GM15510 (cell line): Measurements from ENCODE around the gene SULT6B1.
A peak's percentile ranks its signal among the peaks of the same experiment; 100 is the strongest.

Experiments used
- POLR2A ChIP-seq: IDR thresholded peaks from 3 replicates; pipeline ENCODE4 v1.6.1; 2011; ENCODE audit warnings: borderline replicate concordance; ENCODE audit not compliant: insufficient read length; ENCODE audit errors: extremely low read depth

The SULT6B1 gene

DNA sequence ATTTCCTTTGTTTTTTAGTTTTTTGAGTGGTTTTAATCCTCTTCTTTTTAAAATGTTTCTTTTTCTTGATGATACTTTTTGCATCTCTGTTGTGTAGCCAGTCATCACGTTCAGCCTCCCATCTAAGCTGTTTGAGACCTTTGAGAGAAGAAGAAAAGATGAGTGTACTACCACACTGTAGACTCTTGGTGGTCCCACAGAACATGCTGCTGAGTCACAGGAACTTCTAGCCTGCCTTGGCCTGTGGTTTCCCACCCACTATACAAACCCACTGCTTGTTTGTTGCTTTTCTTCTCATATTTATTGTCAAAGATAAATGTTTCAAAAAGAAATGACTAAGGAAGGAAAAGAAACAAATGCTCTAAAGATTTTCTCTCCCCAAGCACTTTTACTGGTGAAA, 13.3 kb upstream of the SULT6B1 start:
- no peak for TF ChIP-seq POLR2A

DNA sequence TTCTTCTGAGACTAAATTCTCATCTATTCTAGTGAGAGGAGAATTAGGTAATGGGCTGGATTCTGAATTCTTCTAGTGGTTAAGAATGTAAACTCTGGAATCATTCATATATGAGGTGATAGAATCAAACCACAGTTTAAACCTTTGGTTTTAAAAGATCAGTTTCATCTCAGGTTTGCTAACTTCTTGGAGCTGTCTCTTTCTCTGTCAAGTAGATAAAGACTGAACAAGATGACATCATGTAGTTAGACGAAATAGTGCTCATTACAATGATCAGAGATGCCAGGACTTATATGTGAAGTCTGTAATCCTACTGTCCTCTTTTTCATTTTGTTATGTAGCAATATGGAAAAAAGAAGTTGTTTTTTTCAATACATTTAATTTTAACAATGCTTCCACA, 12.7 kb upstream of the SULT6B1 start:
- no peak for TF ChIP-seq POLR2A

DNA sequence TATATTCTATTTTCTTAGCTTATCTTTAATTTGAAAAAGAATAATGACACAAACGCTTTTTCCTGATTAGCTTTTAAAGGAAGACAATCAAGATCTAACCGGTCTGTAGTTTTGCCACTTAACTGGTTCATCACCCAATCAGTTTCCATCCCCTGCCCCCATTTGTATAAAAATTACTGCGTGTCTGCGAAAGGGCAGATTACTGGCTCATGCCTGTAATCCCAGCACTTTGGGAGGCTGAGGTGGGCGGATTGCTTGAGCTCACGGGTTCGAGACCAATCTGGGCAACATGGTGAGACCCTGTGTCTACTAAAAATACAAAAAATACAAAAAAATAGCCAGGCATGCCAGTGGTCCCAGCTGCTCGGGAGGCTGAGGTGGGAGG, 10.2 kb upstream of the SULT6B1 start:
- no peak for TF ChIP-seq POLR2A

DNA sequence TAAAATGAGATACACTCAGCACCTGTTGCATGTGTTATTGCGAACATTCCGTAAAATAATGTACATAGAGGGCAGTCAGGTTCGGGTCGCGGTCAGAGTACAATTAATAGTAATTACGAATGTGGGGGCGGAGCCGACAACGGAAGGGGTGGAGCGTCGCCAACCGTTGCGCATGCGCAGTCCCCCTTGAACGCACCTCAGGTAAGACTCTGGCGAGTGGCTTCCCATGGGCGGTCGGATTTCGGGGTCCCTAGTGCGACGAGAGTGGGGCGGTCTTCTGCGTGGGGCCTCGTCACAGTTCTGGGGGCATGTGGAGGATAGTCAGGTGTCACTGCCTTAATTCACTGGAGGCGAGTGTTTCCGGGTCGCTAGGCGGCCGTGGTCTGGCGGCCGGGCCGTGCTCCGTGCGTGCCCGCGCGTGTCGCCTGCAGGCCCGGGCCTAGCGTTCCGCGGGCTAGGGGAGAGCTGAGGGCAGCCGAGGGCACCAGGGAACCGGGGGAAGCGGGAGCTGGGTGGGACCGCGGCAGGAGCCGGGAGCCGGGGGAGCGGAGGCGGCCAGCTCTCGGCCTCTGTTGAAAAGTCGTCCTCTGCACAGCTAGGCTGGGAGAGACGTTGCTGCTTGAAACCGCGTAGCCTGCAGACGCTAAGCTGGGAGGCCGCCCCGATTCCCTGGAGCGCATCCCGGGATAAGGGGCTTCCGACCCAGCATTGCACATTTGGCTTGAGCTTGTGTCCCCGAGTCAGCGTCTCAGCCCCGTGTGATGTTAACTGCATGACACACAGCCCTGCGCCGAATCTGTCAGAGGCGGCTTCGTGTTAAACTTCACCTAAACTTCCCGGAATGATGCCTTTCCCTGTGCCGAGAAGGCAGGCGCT, 8.1 kb upstream of the SULT6B1 start, which contains the start of gene CEBPZOS:
Gene CEBPZOS (plus strand): TSS at position 177 of the 876 bp plus-strand sequence. CDS start 3,209 bp downstream, outside the sequence.
- TF ChIP-seq POLR2A = peak; percentile 85

DNA sequence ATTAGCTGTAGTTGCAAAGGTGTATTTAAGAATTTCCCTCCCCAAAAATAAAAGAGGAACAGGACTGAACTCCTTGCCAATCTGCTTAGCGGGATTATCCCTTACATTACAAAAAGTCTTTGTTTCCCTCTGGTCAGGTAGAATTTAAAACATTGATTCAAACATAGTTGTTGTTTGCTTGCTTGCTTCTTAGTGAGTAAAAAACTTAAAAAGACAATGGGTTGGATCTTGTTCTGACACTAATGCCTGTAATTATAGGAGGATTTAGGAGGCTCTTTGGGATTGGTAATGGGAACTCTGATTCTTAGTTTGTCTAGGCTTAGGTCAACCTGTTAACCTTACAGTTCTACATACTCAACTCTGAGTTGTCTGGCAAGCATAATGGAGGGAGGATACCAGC, 4.1 kb upstream of the SULT6B1 start:
- no peak for TF ChIP-seq POLR2A

DNA sequence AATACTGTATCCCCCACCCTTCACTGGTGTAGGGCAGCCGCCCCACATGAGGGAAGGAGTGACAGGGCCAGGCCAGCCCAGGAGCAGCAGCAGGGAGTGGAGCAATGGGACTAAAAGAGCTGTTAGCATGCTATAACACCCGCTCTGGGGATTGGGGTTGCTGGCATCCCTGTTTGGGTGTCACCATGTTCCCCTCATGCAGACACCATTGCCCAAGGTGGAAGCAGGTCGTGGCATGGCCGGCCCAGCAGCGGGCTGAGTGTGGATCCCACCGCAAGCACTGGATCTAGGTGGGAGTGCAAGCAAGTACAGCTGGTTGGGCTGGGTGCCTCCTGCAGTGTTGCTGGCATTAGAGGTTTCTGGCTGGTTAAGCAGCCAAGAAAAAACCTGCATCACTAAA, 3.3 kb upstream of the SULT6B1 start:
- no peak for TF ChIP-seq POLR2A

DNA sequence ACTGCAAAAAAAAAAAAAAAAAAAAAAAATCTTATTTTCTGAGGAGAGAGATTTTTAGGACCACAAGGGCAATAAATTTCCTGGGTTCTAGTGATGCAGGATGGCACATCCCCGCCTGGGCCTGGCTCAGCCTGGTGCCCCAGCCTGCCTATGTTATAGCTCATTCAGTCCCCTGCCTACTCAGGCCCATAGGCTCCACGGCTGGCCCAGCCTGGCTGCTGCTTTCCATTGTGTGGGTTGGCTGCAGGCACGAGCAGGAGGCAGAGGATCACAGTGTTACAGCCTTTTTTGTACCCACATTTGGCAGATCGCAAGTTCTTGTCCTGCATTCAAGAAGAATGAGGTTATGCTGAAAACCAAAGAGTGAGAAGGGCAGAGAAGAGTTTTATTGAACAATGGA, 2.8 kb upstream of the SULT6B1 start:
- no peak for TF ChIP-seq POLR2A

DNA sequence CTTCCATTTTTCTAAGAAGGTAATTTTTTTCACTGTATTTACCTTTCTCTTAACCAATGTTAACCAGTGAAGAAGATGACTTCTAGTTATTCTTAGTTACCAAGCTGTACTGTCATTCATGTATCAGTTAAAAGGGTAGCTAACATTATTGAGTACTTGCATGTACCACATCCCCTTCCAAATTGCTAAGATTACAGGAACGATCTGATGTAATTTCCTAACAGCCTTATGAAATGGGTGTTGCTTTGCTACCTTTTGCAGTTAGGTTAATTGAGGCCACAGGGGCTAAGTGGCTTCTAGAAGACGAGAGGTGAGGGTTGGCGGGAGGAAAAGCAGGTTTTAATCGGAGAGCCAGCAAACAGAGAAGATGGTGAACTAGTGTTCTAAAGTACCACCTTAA, 1.8 kb upstream of the SULT6B1 start:
- TF ChIP-seq POLR2A = no peak

DNA sequence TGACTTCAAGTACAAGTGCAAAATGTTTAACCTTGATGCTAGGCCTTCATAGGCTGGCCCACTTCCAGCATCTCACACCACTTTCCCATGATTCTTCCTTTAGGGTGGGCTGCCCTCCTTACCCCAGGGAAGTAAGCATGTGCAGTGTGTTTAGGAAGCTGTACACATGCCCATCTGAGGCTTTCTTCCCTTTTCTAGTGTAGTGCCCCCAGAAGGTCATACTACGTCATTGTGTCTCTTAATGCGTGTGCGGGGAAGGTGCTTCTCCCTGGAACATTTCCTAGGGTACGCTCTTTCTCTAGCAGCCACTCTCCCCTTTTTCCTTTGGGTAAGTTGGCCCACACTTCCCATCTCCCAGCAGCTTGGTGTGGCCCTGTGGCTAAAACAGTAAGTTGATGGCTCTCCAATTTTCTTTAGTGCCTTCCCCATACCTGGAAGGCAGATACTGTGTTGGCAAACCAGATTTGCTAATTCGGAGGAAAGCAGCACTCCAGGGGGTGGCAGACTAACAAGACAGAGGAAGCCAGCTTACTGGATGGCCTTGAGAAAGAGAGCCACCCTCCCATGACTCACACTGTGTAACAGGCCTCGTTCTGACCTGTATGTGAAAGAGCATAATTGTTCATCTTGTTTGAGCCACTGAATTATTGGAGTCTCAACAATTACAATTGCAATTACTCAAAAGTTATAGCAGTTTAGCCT, 1.1 kb upstream of the SULT6B1 start:
- no peak for TF ChIP-seq POLR2A

DNA sequence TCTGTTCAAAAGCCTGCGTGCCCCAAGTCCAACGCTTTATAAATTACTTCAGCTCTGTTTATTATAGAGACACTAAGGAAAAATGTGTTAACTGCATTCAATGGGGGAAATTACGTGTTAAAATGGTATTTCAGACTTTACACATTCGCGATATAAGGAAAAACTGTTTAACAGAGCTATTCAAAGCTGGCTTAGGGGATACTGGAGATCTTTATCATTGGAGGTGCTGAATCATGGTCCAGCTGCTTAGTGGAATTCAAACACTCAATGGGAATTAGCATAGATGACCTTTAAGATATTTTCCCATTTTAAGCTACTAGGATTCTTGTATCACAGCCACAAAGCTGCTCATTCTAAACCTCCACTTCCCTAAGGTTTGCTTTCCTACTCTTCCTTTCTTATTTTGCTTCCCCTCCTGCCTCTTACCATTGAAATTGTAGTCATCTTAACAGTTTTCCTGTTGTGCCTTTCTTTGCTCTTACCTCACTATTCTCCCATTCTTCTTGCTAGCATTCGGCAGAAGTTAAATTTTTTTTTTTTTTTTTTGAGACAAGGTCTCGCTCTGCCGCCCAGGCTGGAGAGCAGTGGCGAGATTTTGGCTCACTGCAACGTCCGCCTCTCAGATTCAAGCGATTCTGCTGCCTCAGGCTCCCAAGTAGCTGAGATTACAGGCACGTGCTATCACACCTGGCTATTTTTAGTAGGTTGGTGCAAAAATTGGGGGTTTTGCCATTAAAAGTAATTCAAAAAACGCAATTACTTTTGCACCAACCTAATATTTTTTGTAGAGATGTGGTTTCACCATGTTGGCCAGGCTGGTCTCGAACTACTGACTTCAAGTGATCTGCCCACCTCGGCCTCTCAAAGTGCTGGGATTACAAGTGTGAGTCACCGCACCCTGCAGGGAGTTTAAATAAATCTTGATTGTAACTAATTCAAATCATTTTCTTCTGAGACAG, 6.5 kb downstream of the SULT6B1 start:
- no peak for TF ChIP-seq POLR2A

DNA sequence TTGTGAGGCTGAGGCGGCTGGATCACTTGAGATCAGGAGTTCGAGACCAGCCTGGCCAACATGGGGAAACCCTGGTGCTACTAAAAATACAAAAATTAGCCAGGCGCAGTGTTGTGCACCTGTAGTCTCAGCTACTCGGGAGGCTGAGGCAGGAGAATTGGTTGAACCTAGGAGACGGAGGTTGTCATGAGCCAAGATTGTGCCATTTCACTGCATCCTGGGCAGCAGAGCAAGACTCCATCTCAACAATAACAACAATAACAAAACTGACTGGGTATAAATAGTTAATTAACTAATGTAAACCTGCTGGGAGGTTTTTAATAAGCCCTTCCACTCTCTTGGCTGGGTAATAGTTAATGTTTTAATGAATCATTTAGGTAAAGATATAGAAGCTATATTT, 7.8 kb downstream of the SULT6B1 start:
- TF ChIP-seq POLR2A = no peak

DNA sequence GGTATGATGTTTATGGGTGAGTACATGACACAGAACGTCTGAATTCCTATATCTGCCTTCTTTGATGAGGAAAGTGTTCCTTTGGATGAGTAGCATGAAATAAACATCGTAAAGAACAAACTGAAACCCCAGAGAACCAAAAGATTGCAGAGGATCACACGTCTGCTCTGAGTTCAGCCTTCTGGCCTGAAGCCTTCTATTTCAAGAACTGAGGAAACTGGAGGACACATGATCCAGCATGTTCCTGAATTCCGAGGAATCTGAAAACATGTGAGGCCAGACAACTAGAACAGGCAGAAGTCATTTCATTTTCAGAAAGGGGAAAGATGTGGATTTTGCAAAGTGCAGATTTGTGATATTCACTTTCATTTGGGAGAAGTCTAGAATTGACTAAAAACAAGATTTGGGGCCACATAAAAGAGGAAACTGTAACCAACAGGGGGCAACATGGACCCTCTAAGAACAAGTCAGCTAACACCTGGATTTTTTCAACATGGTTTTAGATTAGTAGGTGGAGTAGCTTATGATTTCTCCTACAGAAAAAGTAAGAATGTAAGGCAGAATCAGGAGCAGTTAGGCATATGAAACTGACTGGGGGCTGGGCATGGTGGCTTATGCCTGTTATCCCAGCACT, 8.3 kb downstream of the SULT6B1 start:
- TF ChIP-seq POLR2A = no peak

DNA sequence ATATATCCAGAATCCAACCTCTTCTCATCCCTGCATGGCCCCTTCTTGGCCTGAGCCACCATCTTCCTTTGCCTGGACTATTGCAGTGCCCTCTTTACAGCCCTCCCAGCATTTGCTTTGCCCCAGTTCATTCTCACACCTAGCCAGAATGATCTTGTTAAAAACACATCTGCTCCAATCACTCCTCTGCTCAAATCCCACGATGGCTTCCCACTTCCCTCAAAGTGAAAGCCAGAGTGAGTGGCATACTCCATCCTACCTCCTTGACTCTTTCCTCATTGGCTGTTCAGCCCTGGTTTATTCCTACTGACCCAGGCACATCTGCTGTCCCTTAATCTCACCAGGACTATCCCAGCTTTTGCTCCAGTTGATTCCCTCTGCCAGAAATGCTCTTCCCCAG, 14.7 kb downstream of the SULT6B1 start:
- TF ChIP-seq POLR2A = no peak

DNA sequence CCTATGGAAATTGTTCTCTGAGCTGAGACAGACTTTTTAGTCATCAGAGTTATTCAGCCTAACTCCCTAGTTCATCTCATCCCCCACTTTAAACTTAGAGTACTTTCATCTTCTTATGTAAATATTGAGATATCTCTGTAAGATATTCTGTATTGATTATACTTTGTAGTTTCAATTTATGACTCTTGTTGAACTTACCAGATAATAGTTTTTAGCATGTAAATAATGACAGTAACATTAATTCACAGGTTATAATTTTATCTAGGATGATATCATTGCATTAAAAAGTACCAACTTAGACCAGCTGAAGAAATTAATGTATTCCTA, 16.9 kb downstream of the SULT6B1 start:
- TF ChIP-seq POLR2A = no peak

DNA sequence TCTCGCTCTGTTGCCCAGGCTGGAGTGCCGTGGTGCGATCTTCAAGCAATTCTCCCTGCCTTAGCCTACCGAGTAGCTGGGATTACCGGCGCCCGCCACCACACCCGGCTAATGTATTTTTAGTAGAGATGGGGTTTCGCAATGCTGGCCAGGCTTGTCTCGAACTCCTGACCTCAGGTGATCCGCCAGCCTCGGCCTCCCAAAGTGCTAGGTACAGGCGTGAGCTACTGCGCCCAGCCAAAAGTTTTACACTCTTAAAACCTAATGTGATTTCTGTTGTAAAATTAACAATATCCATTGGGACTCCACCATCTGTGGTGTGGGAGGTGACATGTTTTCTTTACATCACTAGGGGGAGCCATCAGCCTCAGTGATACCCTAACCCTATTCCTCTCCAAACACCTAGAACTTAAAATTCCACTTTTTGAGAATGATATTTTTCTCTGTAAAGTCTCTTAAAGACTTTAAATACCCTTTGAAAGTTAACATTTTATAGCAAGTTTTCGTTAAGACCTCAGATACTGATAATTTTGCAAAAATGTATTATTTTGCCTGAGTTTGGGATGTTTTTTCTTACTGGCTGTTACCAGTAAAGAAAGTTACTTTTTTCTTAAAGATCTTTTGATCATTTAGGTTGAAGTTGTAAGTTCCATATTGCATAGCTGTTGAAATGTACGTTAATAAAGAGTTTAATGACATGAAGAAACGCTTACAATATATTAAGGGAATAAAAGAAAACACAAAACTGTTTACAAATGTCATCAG, 20.1 kb downstream of the SULT6B1 start:
- no peak for TF ChIP-seq POLR2A
